K562 (cell line): Measurements from ENCODE around the gene RSPH9. TPM values are rescaled to one million over a fixed set of nuclear protein-coding genes. Genes with fewer than 3 reads are reported as not detected.
A peak's percentile ranks its signal among the peaks of the same experiment; 100 is the strongest.

ENCODE experiments used
- ATAC-seq: fragments of 200-7000 bp; cut with Tn5 transposase; 3 replicates; pipeline ENCODE4 v1.9.1; 2020; ENCODE audit warnings: moderate library complexity
- BruUV-seq: library from RNA; stranded (reverse); fragments of 400-500 nt; replicated peaks from 2 replicates; lab custom pipeline; 2021; lab: Mats Ljungman, UMichigan
- CTCF ChIA-PET: fragments of 300-600 bp; formaldehyde crosslinking; extraction: SDS; loops from one replicate; lab custom pipeline; 2021; ENCODE audit warnings: low intra/inter-chr PET ratio; lab: Yijun Ruan, JAX
- POLR2A ChIA-PET: fragments of 300-600, 350-650 bp; sonication (Branson Sonifier 250); formaldehyde crosslinking; extraction: SDS; loops from one replicate; lab custom pipeline; 2021; ENCODE audit warnings: antibody characterized with exemption, inconsistent platforms; lab: Yijun Ruan, JAX
- DNase-seq, 4 experiments: peaks; one replicate each; pipeline versions ENCODE4 v3.0.0 to v3.0.0-alpha.2; 2011 to 2018; ENCODE audit warnings: low spot score in 3 of 4, mixed read lengths in 3 of 4; ENCODE audit errors: extremely low read depth in 1 of 4
- FAIRE-seq: peaks from 2 replicates; lab custom pipeline; 2011; peaks lifted over from hg19 to GRCh38; lab: Jason Lieb, UNC
- H2AFZ ChIP-seq: 2 replicates; pipeline ENCODE4 v1.6.0; 2011; ENCODE audit warnings: low read depth, low read length, control low read depth, inconsistent platforms
- H3K27ac ChIP-seq: fragments of 200-600 bp; 3 replicates; pipeline ENCODE4 v1.8.0; 2011; ENCODE audit warnings: low read depth, mild to moderate bottlenecking, control low read depth, inconsistent platforms, low read length, moderate library complexity, mixed read lengths; ENCODE audit errors: extremely low read depth
- H3K27me3 ChIP-seq, 2 experiments: fragments of 300-600 bp in 1 of 2; 2 replicates in 1 of 2; 3 replicates in 1 of 2; pipeline versions ENCODE4 v1.6.0 to v1.8.0; 2011; ENCODE audit warnings: inconsistent platforms in 2 of 2, low read length in 2 of 2, mild to moderate bottlenecking in 1 of 2, mixed read lengths in 1 of 2, moderate library complexity in 1 of 2; ENCODE audit not compliant: control insufficient read depth in 2 of 2, insufficient read depth in 2 of 2
- H3K36me3 ChIP-seq: fragments of 300-600 bp; 3 replicates; pipeline ENCODE4 v1.8.0; 2011; ENCODE audit warnings: mild to moderate bottlenecking, low read length, inconsistent platforms; ENCODE audit not compliant: control insufficient read depth, insufficient read depth
- H3K4me1 ChIP-seq, 2 experiments: fragments of 200-600 bp in 1 of 2; replicated peaks in 1 of 2; 2 replicates in 1 of 2; 3 replicates in 1 of 2; pipeline versions ENCODE4 v1.5.1 to v1.8.0; 2011; ENCODE audit warnings: inconsistent platforms in 2 of 2, low read length in 2 of 2, mild to moderate bottlenecking in 1 of 2, mixed read lengths in 1 of 2, moderate library complexity in 1 of 2; ENCODE audit not compliant: control insufficient read depth in 2 of 2, insufficient read depth in 2 of 2
- H3K4me2 ChIP-seq: 2 replicates; pipeline ENCODE4 v1.6.1; 2011; ENCODE audit warnings: low read length, control low read depth, inconsistent platforms, mixed read lengths; ENCODE audit not compliant: insufficient read depth
- H3K4me3 ChIP-seq: fragments of 200-600 bp; sonication (generic), shearing (Covaris generic); 2 replicates; pipeline ENCODE4 v1.5.1; 2016; ENCODE audit warnings: control low read depth, inconsistent platforms
- H3K79me2 ChIP-seq: fragments of 200-600 bp; 3 replicates; pipeline ENCODE4 v1.8.0; 2011; ENCODE audit warnings: low read length, inconsistent platforms; ENCODE audit not compliant: control insufficient read depth, insufficient read depth
- H3K9ac ChIP-seq, 2 experiments: 2 replicates each; pipeline versions ENCODE4 v1.6.0 to v1.6.1; 2011; ENCODE audit warnings: low read depth in 2 of 2, low read length in 2 of 2, control low read depth in 1 of 2, inconsistent platforms in 1 of 2, mild to moderate bottlenecking in 1 of 2, mixed read lengths in 1 of 2; ENCODE audit not compliant: insufficient read depth in 1 of 2
- H3K9me1 ChIP-seq: one replicate; pipeline ENCODE4 v1.6.0; 2011; ENCODE audit warnings: inconsistent platforms, mild to moderate bottlenecking, low read length, moderate library complexity; ENCODE audit not compliant: control insufficient read depth, insufficient read depth
- H3K9me3 ChIP-seq: replicated peaks from 2 replicates; pipeline ENCODE4 v1.5.1; 2011; ENCODE audit warnings: low read depth, low read length, inconsistent platforms; ENCODE audit not compliant: control insufficient read depth, insufficient read depth
- H4K20me1 ChIP-seq: replicated peaks from 2 replicates; pipeline ENCODE4 v1.6.1; 2011; ENCODE audit warnings: low read length, inconsistent platforms, mixed read lengths; ENCODE audit not compliant: control insufficient read depth, insufficient read depth
- GABPB1 ChIP-seq: sonication (generic); formaldehyde crosslinking; IDR thresholded peaks from 2 replicates; pipeline ENCODE4 v1.8.0; 2022; ENCODE audit warnings: mild to moderate bottlenecking, missing genetic modification reagents
- JUNB ChIP-seq: fragments of 450-650 bp; formaldehyde crosslinking; conservative IDR thresholded peaks from 2 replicates; pipeline ENCODE4 v1.4.0; 2020; ENCODE audit warnings: mild to moderate bottlenecking
- KAT7 ChIP-seq: sonication (generic); formaldehyde crosslinking; IDR thresholded peaks from 2 replicates; pipeline ENCODE4 v1.8.0; 2022; ENCODE audit warnings: missing genetic modification reagents, mild to moderate bottlenecking, borderline replicate concordance
- MAX ChIP-seq: sonication (generic); formaldehyde crosslinking; IDR thresholded peaks from 2 replicates; pipeline ENCODE4 v1.9.0; 2022; ENCODE audit warnings: mild to moderate bottlenecking, missing genetic modification reagents
- PHB ChIP-seq: fragments of 250-450 bp; sonication (Bioruptor Pico); IDR thresholded peaks from 2 replicates; pipeline ENCODE4 v1.5.0; 2021
- PRMT5 ChIP-seq: sonication (generic); formaldehyde crosslinking; IDR thresholded peaks from 2 replicates; pipeline ENCODE4 v1.5.0; 2020; ENCODE audit warnings: missing genetic modification reagents
- SMAD1 ChIP-seq: fragments of 150-350 bp; IDR thresholded peaks from 2 replicates; pipeline ENCODE4 v1.6.1; 2014; ENCODE audit warnings: low read length, low read depth; ENCODE audit not compliant: partially characterized antibody
- SOX6 ChIP-seq: fragments of 450-650 bp; IDR thresholded peaks from 2 replicates; pipeline ENCODE4 v1.6.1; 2014; ENCODE audit warnings: mild to moderate bottlenecking
- TAF15 ChIP-seq: fragments of 200-400 bp; formaldehyde crosslinking; IDR thresholded peaks from 2 replicates; pipeline ENCODE4 v1.6.1; 2017; ENCODE audit warnings: mild to moderate bottlenecking, low read depth, low read length, moderate library complexity
- ZBTB17 ChIP-seq: fragments of 450-650 bp; formaldehyde crosslinking; IDR thresholded peaks from 2 replicates; pipeline ENCODE4 v1.4.0; 2020; ENCODE audit warnings: mild to moderate bottlenecking
- ZC3H8 ChIP-seq: fragments of 450-650 bp; IDR thresholded peaks from 2 replicates; pipeline ENCODE4 v1.6.1; 2017
- ZFP91 ChIP-seq: sonication (generic); formaldehyde crosslinking; IDR thresholded peaks from 2 replicates; pipeline ENCODE4 v1.8.0; 2022; ENCODE audit warnings: mild to moderate bottlenecking, missing genetic modification reagents
- ZNF511 ChIP-seq: sonication (generic); formaldehyde crosslinking; IDR thresholded peaks from 2 replicates; pipeline ENCODE4 v1.8.0; 2022; ENCODE audit warnings: mild to moderate bottlenecking, missing genetic modification reagents
- ZNF644 ChIP-seq: fragments of 200-800 bp; sonication (Bioruptor generic); IDR thresholded peaks from 2 replicates; pipeline ENCODE4 v1.6.1; 2016; ENCODE audit warnings: low read depth, missing genetic modification characterization, missing compliant biosample characterization
- WGBS: fragments of 100-300 bp; shearing (Covaris generic); methylation state at CpG from one replicate; pipeline ENCODE4 v1.1.6; 2016; ENCODE audit warnings: low coverage, mixed read lengths; ENCODE audit not compliant: insufficient coverage; ENCODE audit errors: missing lambda C conversion rate; 5-methylcytosine and 5-hydroxymethylcytosine counted together
- in situ Hi-C: fragments of 300-500 bp; cut with MboI; formaldehyde crosslinking; loops from 4 replicates; pipeline ENCODE4 v1.15.0; 2018; ENCODE audit warnings: inconsistent platforms, mixed read lengths
- intact Hi-C: fragments of 100-400 bp; cut with micrococcal nuclease; formaldehyde crosslinking; loops from 2 replicates; pipeline ENCODE4 v1.14.2; 2022
- polyA plus RNA-seq, 8 experiments: library from polyadenylated mRNA; depleted of rRNA in 4 of 8; stranded (reverse) in 5 of 8; unstranded in 3 of 8; fragments of >200 nt; fragmentation: Nextera tagmentation in 2 of 8; fragmentation: Illumina TruSeq in 1 of 8; extraction: Ambion mirVana in 2 of 8; extraction: Trizol in 1 of 8; gene quantifications; 2 replicates each; pipeline versions ENCODE4 v1.2.1 to v1.2.3, GENCODE V29; 2011 to 2014; ENCODE audit warnings: inconsistent platforms in 1 of 8, missing spikeins in 1 of 8
- total RNA-seq, 7 experiments: library from RNA; depleted of rRNA in 6 of 7; stranded (reverse); fragments of >200 nt in 6 of 7; fragmentation: Illumina TruSeq in 2 of 7; extraction: Trizol in 2 of 7; gene quantifications; 2 replicates each; pipeline versions ENCODE4 v1.2.1 to v1.2.3, GENCODE V29; 2011 to 2021; ENCODE audit warnings: low replicate concordance in 1 of 7
- TF ChIP-seq, protein P1 (sequence below): fragments of 200-800 bp; sonication (Bioruptor generic); IDR thresholded peaks from 2 replicates; pipeline ENCODE4 v1.6.1; 2017; ENCODE audit warnings: missing genetic modification characterization, missing compliant biosample characterization

The RSPH9 gene
- total and polyA plus RNA-seq, 9 of the 15 experiments (the other 6 are each of a cell fraction or from before 2014, with no cell fraction given): 0.05 to 0.60 (median 0.39) TPM; not detected in 6

GRCh38 chr6:43717822-43718221 lies 73.0 kb downstream of the RSPH9 start (continued):
- TF ChIP-seq TAF15 (0 out of 2 replicates have a peak, but pooled peaks have one; percentile 53), ZC3H8 (no peak), MAX (CRISPR knock-in tag) (no peak)
- TF ChIP-seq, protein P1, sequence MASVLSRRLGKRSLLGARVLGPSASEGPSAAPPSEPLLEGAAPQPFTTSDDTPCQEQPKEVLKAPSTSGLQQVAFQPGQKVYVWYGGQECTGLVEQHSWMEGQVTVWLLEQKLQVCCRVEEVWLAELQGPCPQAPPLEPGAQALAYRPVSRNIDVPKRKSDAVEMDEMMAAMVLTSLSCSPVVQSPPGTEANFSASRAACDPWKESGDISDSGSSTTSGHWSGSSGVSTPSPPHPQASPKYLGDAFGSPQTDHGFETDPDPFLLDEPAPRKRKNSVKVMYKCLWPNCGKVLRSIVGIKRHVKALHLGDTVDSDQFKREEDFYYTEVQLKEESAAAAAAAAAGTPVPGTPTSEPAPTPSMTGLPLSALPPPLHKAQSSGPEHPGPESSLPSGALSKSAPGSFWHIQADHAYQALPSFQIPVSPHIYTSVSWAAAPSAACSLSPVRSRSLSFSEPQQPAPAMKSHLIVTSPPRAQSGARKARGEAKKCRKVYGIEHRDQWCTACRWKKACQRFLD: 0 out of 2 replicates have a peak, but pooled peaks have one; percentile 31
- TF ChIP-seq, all 486 proteins: peak for 3

DNA sequence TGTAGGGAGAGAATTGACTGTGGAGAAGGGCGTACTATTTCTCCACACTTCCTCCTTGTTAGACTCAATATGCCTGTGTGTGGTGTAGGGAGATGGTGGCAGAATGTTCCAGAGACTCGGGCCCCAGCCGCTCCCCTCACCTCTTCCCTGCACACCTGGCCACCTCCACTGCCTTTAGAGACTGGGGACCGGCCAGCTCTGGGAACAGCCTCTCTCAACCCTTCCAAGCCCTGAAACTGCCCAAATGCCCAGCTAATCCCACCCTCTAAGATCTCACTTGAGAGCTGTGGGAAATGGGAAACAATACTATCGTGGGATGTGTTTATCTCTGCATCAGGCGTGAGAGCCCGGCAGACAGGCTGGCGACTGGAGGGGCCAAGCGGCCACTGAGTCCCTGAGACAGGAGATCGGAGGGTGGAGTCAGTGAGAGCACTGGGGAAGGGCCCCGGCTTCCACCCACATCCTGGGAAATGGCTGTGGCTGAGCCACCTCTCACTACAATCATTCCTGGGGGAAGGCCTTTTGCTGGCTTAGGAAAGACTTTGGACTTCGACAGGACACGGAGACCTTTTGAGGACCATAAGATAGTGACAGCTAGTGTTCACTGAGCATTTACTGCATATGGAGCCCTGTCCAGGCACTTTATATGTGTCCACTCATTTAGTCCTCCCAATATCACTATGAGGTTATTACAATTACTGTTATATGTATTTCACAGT lies 73.7 kb downstream of the RSPH9 start:
- Histone ChIP-seq H3K79me2 (no peaks in the 10 kb centered on the region), H4K20me1 (no peaks in the 10 kb centered on the region), H3K9me3 (no peaks in the 10 kb centered on the region), H3K27ac (no peak overlapping the region), H3K9me1 (no peaks in the 10 kb centered on the region), H3K36me3 (no peaks in the 10 kb centered on the region), H3K4me3 (no peak overlapping the region), H3K4me2 (peak overlapping the region; percentile 29; the same call in 1 of the 2 replicates), H3K9ac (peak overlapping the region; percentile 2 to 80; a peak in 3 of 4 replicates), H2AFZ (peak overlapping the region; percentile 50; the same call in 1 of the 2 replicates), H3K27me3 (no peaks in the 10 kb centered on the region), H3K4me1 (peaks cover 26 to 28% of the 10 kb centered on the region in 2 experiments)
- DNase-seq: peak in 1 of 4 experiments; percentile 43
- in situ Hi-C loops (no loop called here), intact Hi-C loops (no loop called here)
- 30% methylated on average over 13 of the region's 13 CpGs for WGBS
- CTCF ChIA-PET: no interaction called here
- no peak for FAIRE-seq
- peak; percentile 16 for ATAC-seq
- BruUV-seq: no TSS peak
- POLR2A ChIA-PET: interaction anchor here (0.8 to 1.5 kb wide), 6 partner anchors 10 to 362 kb away, joined by 3 to 8 read pairs (median 3); partner anchors contain the start of gene VEGFA
- TF ChIP-seq KAT7 (0 out of 2 replicates have a peak, but pooled peaks have one; percentile 40), PHB (CRISPR knock-in tag) (peak; percentile 40; the same call in 1 of the 2 replicates), SMAD1 (no peak), ZBTB17 (no peak), ZNF511 (CRISPR knock-in tag) (0 out of 2 replicates have a peak, but pooled peaks have one; percentile 55), ZNF644 (tag) (0 out of 2 replicates have a peak, but pooled peaks have one; percentile 39), SOX6 (peak; percentile 15; the same call in 1 of the 2 replicates), ZFP91 (CRISPR knock-in tag) (no peak), PRMT5 (no peak), ZC3H8 (no peak), MAX (CRISPR knock-in tag) (peak; percentile 33; the same call in 1 of the 2 replicates), GABPB1 (CRISPR knock-in tag) (0 out of 2 replicates have a peak, but pooled peaks have one; percentile 15), JUNB (CRISPR knock-in tag) (no peak)
